Cortex of kidney (tissue), 1 donor: ENCODE data around the gene NME4.
"Not testable (repeated sequence)": the region's sequence is repeated elsewhere in the genome, so short reads cannot be mapped to it uniquely, and the experiment has no call there.

ENCODE experiments used
- DNase-seq: peaks from one replicate; lab custom pipeline; 2025; lab: John Stamatoyannopoulos, UW

NME4 gene

GRCh38 chr16:397135-397661 is at the start of gene NME4:
Gene NME4, plus strand, starts transcription at chr16:397199. Its CDS starts 24 bp downstream, at chr16:397223.
- DNase-seq: no peak

- no peak for DNase-seq
Measured at GRCh38 chr16:347203-347602, 49.8 kb upstream of the NME4 start.

- DNase-seq: not testable (repeated sequence)
Measured at GRCh38 chr16:348495-348894, 48.5 kb upstream of the NME4 start.

- DNase-seq: no peak
Measured at GRCh38 chr16:349211-349610, 47.8 kb upstream of the NME4 start.

GRCh38 chr16:350203-350602 is 46.8 kb upstream of the NME4 start:
- no peak for DNase-seq

- no peak for DNase-seq
Measured at GRCh38 chr16:351804-352520, 45.0 kb upstream of the NME4 start.

GRCh38 chr16:352547-353403 is 44.2 kb upstream of the NME4 start, which contains the start of gene AXIN1:
Gene AXIN1, minus strand, starts transcription at chr16:352723. Its CDS starts 5,698 bp downstream, at chr16:347025.
- DNase-seq: no peak

GRCh38 chr16:353404-354290 is 43.4 kb upstream of the NME4 start:
- DNase-seq: no peak

- no peak for DNase-seq
Measured at GRCh38 chr16:354291-354881, 42.6 kb upstream of the NME4 start.

- no peak for DNase-seq
Measured at GRCh38 chr16:354971-355461, 42.0 kb upstream of the NME4 start.

- no peak for DNase-seq
Measured at GRCh38 chr16:356741-357140, 40.3 kb upstream of the NME4 start.

GRCh38 chr16:359067-359763 is 37.8 kb upstream of the NME4 start:
- no peak for DNase-seq

- DNase-seq: no peak
Measured at GRCh38 chr16:359871-360697, 36.9 kb upstream of the NME4 start.

- no peak for DNase-seq
Measured at GRCh38 chr16:360698-361336, 36.2 kb upstream of the NME4 start.

- no peak for DNase-seq
Measured at GRCh38 chr16:361341-361871, 35.6 kb upstream of the NME4 start.

- DNase-seq: no peak
Measured at GRCh38 chr16:361872-362701, 34.9 kb upstream of the NME4 start.

GRCh38 chr16:362702-362999 is 34.3 kb upstream of the NME4 start:
- DNase-seq: not testable (repeated sequence)

- no peak for DNase-seq
Measured at GRCh38 chr16:363110-363765, 33.8 kb upstream of the NME4 start.
